Activated CD8-positive, alpha-beta memory T cell treated with anti-CD3 and anti-CD28 coated beads for 48 hours (primary cell): Measurements from ENCODE around the gene LY6G6F.

Experiments used
- DNase-seq, 3 experiments: peaks; one replicate each; pipeline ENCODE4 v3.0.0-alpha.2; 2020; ENCODE audit warnings: low read depth in 2 of 3, low spot score in 2 of 3

Gene LY6G6F, protein sequence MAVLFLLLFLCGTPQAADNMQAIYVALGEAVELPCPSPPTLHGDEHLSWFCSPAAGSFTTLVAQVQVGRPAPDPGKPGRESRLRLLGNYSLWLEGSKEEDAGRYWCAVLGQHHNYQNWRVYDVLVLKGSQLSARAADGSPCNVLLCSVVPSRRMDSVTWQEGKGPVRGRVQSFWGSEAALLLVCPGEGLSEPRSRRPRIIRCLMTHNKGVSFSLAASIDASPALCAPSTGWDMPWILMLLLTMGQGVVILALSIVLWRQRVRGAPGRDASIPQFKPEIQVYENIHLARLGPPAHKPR

DNA sequence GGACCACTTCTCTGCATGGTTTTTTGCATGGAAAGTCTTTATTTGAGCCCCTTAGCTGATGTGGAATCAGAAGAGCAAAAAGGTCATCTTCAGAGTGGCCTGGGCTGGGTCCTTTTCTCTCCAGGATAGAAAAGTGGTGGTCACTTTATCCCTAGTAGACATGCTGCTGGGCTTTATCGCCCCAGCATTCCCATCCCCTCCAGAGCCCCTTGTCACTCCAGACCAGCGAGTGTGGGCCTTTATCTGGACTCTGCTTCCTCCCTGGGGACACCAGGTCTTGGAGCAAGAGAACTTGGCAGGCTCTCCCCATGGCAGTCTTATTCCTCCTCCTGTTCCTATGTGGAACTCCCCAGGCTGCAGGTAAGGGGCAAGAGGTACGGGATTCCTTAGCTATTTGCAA is at the start of gene LY6G6F:
LY6G6F (plus strand) TSS at position 268 of the 400 bp plus-strand sequence; CDS start at position 309, 41 bp downstream.
- no peak for DNase-seq

DNA sequence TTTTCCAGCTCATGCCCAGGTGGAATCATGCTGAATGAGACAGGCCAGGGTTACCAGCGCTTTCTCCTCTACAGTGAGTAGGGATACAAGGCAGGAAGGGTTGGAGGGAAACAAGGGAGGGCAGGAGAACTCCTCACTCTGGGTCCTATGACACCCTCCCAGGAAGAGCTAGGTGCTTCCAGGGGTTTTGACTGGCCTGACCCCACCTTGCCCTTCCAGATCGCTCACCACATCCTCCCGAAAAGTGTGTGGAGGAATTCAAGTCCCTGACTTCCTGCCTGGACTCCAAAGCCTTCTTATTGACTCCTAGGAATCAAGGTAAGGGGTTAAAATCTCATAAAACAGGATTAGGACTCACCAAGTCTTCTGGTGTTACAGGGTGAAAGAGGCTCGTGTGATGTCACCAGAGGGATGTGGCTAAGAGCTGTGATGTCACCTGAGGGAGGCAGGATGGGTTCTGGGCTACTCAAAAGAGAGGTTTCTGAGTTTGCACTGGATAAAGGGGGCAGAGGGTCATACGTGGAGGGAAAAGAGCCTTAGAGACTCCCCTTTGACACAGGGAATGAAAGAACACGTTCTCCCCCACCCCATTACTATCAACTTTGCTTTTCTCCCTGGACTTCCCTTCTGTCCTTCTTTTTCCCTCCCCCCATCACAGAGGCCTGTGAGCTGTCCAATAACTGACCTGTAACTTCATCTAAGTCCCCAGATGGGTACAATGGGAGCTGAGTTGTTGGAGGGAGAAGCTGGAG is 49.1 kb upstream of the LY6G6F start:
- no peak for DNase-seq

DNA sequence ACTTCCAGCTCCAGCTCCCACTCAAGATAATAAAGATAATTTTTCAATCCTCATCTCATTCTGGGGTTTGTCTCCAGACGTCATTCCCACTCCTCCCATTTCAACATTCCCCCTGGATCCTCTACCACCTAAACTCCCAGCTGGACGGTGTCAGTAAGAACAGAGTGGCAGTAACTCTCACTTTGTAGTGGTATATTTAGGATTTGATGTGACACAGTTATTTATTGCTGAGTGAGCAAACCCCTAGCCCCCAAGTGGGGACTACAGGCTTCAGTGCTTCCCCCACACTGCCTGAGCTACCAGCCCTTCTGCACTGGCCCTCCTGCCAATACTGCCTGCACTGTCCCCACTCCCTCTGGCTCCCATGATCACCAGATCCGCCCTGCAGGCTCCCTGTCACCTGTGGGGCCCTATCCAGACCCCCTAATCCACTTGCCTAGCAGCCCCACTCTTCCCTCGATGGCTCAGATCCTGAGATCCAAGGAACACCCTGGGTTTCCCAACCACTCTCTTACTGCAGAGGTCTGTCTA is 48.4 kb upstream of the LY6G6F start:
- no peak for DNase-seq

DNA sequence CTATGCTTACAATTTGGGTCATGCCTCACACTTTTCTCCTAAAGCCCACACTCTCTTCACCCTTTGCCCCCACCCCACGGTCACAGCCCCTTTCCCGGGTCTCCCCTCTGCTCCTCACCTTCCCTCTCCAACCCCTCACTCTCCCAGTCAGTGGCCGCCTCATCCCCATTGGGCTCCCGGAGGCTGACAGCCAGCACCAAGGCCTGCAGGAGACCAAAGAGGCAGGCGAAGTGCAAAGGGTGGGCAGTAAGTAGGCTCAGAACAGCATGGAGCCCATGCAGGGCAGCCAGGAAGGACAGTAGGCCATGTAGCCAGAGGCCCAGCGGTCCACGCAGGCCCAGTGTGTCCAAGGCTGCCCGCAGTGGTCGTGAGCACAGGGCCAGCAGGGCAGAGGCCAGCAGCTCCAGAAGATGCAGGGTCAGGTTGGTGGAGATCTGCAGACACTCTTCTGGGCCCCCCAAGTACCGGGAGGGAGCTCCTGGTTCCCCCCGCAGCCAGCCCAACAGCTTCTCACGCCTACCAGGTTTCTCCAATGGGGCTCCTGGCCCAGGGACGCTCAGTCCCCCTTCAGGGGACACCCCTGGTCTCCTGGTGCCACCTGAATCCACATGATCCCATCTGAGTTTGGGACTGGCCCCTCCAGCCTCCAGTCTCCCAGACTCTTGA is 47.5 kb upstream of the LY6G6F start:
- no peak for DNase-seq

DNA sequence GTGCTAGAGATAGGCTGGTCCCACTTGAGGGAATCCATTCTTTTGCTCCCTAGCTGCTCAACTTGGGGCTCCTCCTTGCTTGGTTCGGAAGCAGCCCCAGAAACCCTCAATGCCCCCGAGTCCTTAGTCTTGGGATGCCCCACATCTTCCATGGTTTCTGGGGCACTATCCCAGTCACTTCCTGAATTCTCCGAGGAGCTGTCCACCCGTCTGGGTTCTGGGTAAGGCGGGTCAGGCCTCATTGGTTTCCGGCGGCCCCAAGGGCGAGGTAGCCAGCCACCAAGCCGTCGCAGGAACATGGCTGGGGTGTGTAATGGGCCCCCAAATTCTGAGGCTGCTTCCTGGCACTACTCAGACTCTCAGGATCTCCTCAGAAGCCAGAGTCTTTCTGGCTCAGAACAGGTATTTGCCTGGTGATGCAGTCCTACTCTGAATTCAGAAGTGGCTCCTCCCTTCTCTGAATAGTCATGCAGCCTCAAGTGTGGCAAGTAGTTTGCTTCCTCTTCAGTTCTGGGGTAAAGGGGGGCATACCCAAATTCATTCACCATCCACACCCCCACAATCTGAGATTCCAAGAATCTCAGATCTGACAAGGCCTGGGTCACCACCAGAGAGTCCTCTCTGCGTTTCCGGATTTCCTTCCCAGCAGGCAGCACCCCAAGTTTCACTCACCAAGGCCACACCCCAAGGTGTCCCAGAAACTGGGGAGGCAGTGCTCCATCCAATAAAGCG is 46.9 kb upstream of the LY6G6F start:
- no peak for DNase-seq

DNA sequence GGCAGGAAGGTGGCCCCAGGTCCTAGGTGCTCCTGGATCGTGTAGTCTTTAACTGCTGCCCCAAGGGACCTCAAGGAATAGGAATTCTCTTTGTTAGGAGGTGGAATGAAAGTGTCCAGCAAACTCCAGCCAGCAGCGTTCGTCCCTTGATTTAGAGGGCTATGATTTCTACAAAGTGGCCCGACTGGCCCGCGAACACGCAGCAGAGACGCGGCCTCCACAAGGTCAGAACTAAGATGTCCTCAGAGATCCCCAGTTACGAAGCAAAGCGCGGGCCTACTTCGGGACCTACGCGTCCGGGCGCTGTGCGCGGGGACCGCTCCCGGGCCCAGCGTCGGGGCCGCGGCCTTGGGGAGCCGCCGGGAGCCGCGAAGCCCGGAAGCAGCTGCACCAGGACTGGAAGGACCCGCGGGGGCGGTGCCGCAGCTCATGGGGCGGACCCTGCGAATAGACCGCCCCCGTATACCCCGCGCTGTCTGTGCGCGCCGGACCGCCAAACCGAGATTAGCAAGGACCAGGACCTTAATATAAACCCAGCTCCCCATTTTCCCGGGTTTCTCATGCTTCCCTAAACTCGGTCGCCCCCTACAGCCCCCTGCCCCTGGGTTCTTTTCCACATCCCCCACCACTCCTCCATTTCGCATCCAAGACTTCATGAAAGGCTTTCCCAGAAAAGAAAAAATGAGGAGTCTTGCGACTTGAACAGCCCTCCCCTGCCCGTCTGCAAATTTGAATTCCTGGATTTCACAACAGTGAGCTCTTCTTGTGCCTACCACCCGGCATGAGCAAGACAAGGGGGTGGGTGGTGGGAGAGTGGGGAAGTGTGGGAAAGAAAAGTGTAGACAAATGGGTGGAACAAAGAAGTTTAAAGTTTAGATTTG is 46.0 kb upstream of the LY6G6F start, which contains the start of gene C6orf47:
C6orf47 (minus strand) TSS at position 398 of the 881 bp plus-strand sequence. CDS start 831 bp downstream, outside the sequence.
- DNase-seq: peak in 2 of 3 experiments; percentile 62 to 64

DNA sequence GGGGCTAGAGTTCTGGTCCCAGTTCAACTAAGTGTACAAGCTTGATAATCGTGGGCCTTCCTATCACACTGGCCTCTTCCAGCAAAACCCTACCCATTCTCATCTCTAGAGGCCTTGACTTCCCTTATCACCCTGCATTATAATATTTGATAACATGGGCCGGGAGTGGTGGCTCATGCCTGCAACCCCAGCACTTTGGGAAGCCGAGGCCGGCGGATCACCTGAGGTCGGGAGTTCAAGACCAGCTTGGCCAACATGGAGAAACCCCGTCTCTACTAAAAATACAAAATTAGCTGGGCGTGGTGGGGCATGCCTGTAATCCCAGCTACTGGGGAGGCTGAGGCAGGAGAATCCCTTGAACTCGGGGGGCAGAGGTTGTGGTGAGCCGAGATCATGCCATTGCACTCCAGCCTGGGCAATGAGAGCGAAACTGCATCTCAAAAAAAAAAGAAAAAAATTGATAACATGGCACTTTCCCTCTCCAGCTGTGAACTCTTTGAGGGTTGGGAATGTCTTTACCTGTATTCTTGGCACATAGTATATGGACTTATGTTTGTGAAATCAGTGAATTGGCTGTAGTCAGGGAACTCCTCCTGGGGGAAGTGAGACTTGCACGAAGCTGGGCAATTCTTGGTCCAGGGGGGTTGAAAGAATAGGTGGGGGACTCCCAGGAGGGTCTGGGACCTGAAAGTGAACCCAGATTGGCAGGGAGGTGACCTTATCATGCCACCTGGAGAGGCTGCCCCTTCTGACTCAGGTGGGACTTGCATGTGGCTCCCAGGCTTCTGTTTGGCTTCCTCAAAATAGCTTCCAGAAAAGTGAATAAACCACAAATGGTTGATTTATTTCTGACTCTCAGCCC is 45.2 kb upstream of the LY6G6F start:
- DNase-seq: no peak

DNA sequence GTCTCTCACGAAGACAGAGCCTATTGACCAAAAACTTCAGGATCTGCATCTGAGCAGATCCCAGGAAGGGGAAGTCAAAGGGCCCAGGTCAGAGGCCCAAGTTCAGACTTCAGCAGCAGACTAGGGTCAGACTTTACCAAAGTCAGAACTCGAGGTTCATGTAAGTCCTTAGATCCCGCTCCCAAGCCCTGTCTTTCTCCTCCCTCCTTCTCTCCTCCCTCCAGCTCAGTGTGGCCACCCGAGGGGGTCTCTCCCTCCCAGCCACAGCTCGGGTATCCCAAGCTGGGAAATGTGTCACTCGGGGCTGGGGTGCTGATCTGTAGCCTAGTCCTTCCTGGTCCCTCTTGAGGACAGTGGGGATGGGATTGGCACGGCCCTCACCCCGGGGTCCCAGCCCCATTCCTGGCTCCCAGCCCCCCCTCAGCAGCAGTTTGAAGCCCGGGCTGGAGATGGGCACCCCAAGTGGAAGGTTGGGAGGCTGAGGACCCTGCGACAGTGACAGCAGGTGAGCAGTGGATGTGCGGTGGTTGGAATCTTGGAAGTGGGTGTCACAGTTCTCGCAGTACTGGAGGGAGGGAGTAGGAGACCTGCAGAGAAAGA is 44.4 kb upstream of the LY6G6F start:
- no peak for DNase-seq

DNA sequence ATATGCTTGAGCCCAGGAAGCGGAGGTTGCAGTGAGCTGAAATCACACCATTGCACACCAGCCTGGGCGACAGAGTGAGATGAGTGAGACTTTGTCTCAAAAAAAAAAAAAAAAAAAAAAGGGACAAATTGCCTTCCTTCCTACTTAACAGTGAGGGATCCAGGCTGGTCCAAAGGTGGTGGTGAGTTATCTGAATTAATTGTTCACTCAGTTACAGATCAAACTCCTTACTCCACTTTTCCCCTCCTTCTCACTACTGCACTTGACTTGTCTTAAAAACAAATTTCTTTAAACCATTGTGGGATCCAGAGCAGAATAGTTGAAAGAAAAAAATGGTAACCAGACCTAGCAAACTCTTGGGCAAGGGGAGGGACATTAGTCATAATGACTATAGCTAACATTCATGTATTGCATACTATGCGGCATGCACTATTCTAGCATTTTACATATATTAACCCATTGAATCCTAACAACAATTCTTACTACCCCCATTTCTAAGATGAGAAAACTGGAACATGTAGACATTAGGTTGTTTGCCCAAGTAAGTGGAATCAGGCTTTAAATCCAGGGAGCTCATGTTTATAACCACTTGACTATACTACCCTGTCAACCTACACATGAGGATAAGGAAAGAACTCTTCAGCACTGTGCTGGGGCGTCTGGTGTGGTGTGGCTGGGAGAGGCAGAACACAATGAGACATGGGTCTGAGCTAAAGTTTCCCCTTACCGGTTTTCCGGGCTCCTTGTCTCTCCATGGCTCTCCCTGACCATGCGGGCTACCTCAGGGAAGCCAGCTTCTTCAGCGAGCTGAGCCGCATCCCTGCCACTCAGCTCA is 43.3 kb upstream of the LY6G6F start:
- DNase-seq: no peak

DNA sequence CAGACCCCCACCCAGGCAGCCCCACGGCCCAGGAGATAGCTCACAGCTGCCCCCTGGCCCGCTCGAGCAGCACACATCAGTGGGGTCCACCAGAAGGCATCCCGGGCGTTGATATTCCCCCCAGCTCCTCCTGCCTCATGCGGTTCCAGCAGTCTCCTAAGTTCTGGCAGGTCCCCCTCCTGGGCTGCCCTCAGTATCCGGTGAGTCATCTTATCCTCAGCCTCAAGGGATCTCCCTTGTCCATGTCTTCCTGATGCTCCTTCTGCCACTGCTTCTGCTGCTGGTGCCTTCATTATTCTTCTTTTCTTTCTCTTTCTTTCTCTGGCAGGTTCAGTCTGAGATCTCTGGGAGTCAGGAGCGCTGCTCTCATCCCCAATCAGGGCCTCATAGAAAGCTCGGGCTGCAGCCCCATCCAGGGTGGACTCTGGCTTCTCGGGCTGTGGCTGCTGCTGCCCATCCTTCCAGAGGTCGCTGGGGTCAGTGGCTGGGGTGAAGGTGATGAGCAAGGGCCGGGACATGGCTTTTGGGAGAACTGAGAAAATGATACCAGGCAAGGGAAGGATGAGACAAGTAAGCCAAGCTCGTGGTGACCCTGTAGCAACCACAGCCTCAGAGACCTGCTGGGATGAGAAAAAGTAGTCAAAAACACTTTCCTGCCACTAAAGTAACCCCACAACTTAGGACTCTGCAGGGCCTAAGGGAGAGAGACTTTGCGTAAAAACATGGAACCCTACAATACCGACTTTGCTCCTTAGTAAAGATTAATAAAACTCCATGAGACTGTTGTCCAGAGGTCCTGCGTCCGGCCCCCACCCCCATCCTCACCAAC is 42.5 kb upstream of the LY6G6F start:
- DNase-seq: no peak

DNA sequence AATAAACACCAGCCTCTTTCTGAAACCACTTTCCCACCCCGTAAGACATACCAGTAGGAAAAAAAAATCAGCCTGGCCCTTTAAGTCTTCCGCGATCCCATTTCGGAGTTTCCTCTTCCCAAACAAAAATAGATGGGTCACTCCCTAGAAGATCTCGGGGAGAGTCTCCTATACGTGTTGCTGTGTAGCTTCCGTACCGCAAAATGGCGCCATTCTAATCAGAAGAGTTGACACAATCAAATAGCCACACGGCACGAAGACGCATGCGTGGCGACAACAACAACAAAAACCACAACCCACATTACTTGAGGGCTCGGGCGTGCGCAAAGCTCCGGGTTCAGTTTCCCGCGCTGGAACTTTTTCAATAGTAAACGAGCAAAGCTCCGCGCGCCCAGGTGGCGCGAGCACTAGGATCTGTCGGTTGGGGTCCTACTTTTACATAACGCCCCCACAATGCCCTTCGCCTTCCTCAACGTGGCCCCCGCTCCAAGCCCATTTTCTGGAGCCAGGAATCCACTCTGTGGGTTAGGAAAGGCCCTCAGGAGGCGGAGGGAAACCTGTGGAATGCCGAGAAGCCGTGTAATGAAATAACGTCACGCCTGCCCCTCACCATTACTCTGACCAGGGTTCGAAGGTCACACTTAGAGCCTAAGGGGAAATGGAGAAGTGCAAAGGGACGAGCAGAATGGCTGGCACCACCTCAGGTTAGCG is 41.7 kb upstream of the LY6G6F start, which contains the start of gene GPANK1:
GPANK1 (minus strand) TSS at position 208 of the 711 bp plus-strand sequence. CDS start 519 bp downstream, outside the sequence.
- peak; percentile 58 to 76 (median 73) for DNase-seq

DNA sequence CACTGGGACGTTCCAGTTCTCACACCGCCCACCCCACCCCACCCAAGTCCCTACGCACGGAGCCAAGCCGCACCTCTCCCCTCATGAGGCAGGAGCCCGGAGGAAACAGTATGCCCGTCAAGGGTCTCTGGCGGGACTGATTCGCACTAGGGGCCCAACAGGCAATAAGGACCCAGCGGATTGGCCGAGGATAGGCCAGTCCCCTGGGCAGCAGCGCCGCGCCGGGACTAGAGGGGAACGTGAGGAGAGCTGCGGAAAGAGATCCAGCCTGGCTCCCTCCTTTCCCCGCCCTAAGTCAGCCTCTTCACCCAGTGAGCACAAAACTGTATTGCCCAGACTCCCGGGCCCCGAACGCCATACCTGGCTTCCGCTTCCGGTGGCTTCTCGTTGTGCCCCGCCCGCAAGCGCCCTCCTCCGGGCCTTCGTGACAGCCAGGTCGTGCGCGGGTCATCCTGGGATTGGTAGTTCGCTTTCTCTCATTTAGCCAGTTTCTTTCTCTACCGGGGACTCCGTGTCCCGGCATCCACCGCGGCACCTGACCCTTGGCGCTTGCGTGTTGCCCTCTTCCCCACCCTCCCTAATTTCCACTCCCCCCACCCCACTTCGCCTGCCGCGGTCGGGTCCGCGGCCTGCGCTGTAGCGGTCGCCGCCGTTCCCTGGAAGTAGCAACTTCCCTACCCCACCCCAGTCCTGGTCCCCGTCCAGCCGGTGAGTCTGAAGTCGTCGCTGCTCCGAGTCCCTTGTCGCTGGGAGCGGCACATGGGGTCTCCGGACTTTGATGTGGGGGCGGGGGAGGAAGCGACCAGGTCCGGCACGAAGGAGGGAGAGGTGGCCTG is 40.9 kb upstream of the LY6G6F start, which contains the start of gene CSNK2B:
CSNK2B (plus strand) TSS at position 580 of the 836 bp plus-strand sequence. CDS start 752 bp downstream, outside the sequence.
- peak; percentile 80 to 95 (median 90) for DNase-seq

DNA sequence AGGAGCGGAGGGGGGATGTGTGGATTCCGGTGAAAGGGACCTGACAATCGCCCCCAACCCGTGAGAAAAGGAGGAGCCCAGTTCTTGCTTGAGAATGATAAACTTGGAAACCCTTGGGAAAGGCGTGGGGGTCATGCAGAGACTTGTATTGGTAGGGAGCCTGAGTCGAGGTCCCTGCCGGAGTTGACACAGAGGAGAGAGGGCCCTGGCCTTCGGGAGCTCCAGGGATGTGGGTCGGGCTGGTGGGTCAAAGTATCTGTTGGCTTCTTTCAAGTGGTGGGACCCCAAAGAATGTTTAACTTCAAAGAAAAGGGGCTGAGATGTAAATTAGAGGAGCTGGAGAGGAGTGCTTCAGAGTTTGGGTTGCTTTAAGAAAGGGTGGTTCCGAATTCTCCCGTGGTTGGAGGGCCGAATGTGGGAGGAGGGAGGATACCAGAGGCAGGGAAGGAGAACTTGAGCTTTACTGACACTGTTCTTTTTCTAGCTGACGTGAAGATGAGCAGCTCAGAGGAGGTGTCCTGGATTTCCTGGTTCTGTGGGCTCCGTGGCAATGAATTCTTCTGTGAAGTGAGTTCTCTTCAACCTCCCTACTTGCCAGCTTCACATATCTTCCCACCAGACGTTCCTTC is 40.2 kb upstream of the LY6G6F start:
- DNase-seq: no peak

DNA sequence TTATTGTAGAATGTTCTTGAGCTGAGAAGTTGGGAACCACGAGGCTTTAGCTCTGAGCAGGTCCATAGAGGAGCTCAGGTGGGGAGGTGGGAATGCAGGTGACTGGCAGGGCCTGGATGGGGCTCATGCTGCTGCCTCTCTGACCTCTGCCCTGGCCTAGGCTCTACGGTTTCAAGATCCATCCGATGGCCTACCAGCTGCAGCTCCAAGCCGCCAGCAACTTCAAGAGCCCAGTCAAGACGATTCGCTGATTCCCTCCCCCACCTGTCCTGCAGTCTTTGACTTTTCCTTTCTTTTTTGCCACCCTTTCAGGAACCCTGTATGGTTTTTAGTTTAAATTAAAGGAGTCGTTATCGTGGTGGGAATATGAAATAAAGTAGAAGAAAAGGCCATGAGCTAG is 37.0 kb upstream of the LY6G6F start, which contains the start of gene LY6G5B:
LY6G5B (plus strand) TSS at position 301 of the 400 bp plus-strand sequence. CDS start 975 bp downstream, outside the sequence.
- no peak for DNase-seq
